Stimulated activated CD4-positive, alpha-beta T cell treated with anti-CD3 and anti-CD28 coated beads, Interleukin-15, amount 100 ng/mL, for 48 hours (primary cell): ENCODE data around the gene KRTAP3-3.
"Not testable (repeated sequence)": the region's sequence is repeated elsewhere in the genome, so short reads cannot be mapped to it uniquely, and the experiment has no call there.

Source experiments
- DNase-seq, 2 donors: peaks; one replicate each; pipeline ENCODE4 v3.0.0-alpha.2; 2020; ENCODE audit warnings: low read depth in 2 of 2

Gene KRTAP3-3

DNA sequence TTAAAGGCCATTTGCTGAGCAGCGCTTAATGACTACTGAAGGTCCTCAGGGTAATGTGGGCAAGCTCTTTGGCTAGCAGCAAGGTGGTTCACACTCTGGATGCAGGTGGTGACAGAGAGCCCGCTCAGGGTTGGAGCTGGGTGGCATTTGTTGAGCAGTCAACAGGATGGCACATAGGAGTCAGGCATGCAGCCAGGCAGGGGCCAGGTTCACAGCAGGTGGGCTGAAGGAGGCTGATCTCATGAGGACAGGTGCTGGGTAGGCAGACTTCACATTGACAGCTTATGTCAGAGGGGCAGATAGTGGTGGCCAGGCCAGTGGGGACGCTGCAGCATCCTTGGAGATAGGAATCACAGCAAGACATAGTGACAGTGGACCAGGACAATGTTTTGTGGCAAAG is 10.4 kb upstream of the KRTAP3-3 start:
- no peak for DNase-seq

DNA sequence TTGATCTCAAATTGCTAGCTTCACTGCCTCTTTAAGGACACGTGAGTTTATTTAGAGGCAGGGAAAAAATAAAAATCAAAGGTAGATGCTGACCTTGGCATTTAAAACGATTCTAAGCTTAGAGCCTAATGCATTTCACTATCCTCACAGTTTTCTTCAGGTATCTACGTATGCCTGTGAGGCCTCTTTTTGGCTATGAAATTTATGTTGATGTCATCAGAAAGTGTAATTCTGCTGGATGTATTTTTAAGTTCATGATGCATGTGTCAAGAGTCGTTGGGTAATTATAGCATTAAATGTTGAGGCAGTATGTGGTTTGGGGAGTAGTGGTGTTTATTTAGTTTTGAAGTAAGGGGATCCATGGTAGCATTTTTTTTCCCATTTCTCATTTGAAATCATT is 10.0 kb upstream of the KRTAP3-3 start:
- DNase-seq, result no peak

DNA sequence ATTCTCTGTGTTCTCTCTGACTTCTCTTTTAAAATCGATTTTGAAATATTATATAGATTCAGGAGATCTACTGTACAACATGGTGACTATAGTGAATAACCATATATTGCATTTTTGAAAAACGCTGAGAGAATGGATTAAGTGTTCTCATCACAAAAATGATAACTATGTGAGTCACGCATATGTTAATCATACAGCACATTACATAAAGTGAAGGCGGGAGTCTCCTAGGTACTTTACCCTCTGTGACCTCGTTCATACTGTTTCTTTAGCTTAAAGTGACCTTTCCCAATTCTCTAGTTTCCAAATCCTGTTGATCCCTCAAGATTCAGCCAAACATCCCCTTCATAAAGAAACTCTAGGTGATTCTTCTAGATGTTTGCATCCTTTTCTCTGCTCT is 8.8 kb upstream of the KRTAP3-3 start:
- DNase-seq, result no peak

DNA sequence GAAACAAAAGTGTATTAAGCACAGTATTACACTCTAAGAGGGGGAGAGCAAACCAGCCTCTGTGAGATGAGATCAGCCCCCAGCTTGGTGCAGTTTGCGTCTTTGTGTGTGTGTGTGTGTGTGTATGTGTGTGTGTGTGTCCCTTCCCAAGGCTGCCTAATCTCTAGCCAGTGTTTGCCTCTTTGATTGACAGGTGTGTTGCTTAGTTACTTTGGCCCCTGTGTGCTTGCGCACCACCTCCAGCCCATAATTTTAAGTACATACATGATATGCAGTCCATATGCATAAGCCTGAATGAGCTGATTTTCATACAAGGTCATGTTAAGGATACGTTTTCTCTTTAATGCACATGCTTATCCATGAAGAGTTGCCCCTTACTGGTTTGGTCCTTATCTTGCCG is 7.8 kb upstream of the KRTAP3-3 start:
- no peak for DNase-seq

DNA sequence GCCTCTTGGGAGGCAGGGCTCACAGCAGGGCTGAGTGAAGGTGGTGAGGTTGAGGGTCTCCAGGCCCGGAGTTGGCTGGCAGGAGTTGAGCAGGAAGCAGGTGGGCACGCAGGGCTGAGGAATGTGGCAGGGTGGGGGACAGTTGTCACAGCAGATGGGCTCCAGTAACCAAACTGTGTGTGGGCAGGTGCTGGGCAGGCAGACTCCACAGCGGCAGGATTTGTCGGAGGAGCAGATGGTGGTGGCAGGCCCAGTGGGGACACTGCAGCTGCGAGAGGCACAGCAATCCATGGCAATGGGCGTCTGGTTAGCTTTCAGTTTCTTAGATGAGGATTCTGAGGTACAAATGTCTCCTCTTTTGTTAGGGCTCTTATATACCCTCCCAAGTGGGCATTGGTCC is 5.6 kb upstream of the KRTAP3-3 start, which contains the start of gene KRTAP3-2:
Gene KRTAP3-2 (minus strand): TSS at position 344 of the 400 bp plus-strand sequence. CDS start 53 bp downstream, at position 291.
- not testable (repeated sequence) for DNase-seq

DNA sequence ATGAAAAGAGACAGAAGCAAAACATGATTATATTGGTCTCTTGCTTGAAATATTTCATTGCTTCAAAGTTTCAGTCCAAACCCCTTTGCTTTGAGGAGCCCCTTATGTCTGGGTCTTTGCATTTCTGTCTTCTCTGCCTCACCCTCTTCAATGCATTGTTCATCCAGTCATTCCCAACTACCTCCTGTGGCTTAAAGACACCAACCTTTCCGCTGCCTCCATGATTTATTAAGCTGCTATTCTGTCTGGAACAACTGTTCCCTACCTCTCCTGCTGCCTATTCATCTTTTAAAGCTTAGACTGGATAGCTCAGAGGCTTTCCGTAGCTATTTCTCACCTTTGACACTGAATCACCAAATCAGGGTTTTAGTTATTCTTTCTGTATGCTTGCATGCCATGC is 3.4 kb upstream of the KRTAP3-3 start:
- DNase-seq, result no peak

DNA sequence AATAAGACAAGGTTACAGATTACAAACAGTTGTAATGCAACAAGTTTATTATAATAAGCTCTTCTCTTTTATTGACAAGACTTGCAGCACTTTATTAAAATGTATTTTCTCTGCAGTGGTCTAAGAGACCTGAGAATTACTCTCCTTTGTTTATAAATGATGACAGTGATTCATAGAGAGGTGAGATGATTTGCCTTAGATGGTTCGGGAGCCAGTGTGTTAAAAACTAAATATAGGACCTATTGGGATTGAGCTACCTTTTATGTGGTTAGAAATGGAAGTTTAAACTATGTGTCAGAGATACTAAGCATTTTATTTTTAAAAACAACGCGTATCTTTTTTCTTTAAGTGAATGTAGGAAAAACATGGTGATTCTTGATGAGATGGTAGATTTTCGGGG is 2.9 kb upstream of the KRTAP3-3 start:
- DNase-seq, result no peak

DNA sequence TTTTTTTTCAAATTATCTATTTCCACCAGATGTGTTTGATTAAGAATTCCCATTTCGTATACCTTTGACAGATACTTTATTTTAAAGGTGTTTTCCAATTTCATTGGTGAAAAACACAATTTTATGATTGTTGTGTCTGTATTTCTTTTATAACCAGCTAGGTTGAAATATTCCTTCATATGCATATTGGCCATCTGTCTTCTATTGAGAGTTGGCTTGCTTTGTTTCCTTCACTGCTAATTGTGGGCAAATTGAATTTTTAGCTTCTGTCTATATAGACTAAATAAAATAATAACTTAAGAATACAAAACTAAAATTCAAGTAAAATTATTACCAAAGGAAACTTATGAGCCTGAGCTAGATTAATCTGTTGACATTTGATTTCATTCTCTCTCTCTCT is 1.2 kb upstream of the KRTAP3-3 start:
- no peak for DNase-seq

DNA sequence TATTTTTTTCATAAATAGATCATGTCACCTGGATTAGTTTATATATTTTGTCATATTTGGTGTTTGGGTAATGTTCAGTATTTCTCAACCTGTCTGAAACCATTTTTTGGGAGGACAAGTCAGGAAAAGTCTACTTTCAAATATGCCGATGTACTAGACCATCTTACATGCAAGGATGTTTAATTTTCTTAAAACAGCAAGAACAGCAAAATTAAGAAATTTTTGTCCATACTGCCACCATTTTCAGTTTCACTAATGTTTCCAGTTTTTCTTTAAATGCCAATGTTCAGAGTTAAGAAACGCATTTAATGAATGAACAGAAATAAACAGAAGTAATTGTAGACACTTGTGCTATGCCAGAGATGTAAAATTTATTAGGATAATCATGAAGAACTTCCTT is 880 bp downstream of the KRTAP3-3 start:
- DNase-seq, result no peak

DNA sequence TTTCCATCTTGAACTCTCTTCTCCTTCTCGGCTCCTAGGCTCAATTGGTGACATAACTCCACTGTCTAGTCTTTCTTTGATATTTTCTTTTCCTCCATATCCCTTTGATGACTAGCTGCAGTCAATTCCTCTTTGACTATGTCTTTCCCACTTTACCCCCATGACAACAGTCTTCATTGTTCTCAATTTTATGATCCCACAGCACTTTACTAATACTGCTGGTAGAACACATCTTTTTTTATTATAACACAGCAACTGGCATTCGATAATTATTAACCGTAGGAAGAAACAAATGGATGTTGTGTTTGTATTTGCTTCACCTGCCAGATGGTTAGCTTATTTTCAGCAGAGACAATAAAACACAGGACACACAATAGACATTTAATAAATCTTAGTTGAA is 1.3 kb downstream of the KRTAP3-3 start:
- no peak for DNase-seq

DNA sequence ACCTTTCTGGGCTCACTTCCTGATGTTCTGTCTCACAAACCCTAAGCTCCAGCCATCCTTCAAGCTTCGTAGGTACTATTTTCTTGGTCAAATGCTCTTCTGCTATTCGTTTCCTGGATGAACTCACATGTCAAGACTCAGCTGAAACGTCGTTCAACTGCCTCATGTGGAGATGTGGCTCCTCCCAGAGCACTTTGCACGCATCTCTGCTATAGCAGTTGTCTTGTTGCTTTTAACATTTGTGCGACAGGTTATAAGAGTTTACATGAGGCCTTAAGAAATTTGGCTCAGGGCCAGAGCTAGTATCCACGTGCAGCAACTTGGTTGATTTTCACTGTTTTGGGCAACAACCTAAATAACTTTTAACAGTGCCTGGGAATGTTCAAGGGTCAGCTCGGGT is 7.0 kb downstream of the KRTAP3-3 start:
- DNase-seq, result no peak

DNA sequence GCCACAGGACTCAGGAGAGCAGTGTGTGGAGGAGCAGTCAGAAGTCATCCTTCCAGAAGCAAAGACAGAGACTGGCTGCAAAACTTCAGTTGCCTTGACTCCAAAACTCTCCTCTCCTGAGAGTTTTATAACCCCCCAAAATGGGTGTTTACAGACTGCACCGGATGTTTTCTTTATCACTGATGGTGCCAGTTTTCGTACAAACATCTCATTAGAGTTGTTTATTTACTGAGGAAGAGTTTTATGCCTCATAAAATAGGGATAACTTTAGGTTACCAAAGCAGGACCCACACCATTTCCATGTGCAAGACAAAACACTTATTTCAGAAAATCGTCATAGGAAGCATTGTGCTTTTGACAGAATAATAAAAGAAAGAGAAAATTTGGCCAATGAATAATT is 9.7 kb downstream of the KRTAP3-3 start, which contains the start of gene KRT40:
Gene KRT40 (minus strand): TSS at position 101 of the 400 bp plus-strand sequence. CDS start 53 bp downstream, at position 48.
- no peak for DNase-seq

DNA sequence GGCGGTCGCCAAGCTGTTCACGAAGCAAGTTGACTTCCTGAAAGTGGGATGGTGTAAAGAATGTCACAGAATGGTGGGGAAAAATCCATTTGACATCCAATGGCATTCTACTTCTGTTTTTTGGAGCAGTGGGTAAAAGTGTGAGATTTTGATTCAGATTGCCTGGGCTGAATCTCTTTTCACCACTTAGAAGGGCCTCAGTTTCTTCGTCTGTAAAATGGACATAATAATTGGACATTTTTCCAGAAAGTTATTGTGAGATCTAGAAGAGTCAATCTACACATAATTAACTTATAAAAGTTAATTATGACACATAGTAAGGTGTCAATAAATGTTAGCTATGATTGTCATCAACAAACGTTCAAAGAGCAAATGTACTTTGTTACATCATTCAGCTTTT is 12.8 kb downstream of the KRTAP3-3 start:
- no peak for DNase-seq

DNA sequence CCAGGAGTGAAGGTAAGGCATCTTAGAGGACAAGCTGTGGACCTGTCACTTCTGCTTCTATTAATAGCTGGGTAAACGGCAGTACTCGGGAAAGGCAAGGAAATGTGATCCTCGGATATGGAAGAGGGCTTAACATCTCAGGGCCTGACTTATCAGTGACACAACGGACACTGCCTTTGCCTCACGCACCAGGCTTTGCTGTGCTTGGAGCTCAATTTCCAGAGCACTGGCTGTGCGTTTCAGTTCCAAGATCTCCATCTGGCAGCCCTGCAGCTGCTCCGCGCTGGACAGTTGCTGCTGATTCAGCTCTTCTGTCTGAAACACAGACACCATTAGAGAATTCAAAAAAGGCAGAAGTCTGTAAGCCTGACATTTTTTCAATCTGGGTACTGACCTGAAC is 13.4 kb downstream of the KRTAP3-3 start:
- DNase-seq, result no peak

DNA sequence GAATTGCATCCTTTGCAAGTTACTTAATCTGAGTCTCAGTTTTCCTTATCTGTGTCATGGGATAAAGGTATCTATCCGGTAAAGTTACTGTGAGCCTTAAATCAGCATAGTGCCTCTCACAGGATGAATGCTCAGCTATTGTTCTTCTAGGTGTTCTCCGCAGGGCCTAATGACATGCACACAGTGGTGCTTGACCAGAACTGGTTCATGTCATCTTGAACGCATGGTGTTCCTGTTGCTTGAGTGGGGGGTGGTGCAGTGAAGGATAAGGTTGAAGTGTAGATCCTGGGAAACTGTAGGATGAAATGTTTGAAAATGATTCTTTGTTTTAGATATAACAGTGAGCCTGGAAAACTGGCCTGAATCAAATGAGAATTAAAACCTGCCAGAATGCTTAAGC is 13.8 kb downstream of the KRTAP3-3 start:
- DNase-seq, result no peak

DNA sequence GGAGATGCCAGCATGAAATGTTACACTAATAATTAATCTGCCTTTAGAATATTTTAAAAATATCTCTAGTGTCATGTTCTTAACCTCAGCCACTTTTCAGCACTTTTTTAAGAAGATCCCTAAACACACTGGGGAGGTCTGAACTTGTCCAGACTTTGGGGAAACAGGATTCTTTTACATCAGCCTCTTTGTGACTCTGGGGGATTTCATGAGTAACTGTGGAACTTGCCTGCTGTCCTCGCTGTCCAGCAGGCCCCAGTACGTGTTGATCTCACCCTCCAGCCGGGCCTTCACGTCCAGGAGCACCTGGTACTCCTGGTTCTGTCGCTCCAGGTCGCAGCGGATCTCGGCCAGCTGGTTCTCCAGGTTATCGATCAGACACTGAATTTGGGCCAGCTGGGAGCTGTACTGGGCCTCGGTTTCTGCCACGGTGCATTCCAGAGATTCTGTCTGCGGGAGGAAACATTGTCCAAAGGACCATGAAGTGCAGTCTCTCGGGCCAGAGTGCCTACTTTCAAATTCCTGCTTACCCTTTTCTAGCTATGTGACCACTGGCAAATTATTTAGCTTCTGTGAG is 15.3 kb downstream of the KRTAP3-3 start:
- no peak for DNase-seq

DNA sequence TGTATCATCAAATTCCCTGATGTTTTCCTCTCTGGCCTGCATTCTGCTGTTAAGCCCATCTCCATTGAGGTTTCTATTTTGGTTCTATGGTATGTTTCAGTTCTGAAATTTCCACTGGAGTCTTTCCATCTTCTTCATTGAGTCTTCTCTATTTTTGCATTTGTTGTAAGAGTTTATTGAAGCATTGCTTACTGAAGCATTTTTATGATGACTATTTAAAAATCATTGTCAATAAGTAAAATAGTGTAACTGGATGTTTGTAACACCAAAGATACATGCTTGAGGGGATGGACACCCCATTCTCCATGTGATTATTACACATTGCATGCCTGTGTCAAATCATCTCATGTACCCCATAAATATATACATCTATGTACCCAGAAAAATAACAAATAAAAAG is 18.4 kb downstream of the KRTAP3-3 start:
- DNase-seq, result no peak

DNA sequence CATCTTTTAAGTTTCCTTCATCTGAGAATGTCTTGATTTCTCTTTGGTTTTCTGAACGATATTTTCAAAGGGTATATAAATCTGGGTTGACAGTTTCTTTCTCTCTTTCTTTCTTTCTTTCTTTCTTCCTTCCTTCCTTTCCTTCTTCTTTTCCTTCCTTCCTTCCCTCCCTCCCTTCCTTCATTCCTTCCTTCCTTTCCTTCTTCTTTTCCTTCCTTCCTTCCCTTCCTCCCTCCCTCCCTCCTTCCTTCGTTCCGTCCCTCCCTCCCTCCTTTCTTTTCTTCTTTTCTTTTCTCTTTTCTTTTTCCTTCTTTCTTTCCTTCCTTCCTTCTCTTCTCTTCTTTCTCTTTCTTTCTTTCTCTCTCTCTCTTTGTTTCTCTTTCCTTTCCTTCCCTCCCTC is 19.6 kb downstream of the KRTAP3-3 start:
- DNase-seq, result no peak

DNA sequence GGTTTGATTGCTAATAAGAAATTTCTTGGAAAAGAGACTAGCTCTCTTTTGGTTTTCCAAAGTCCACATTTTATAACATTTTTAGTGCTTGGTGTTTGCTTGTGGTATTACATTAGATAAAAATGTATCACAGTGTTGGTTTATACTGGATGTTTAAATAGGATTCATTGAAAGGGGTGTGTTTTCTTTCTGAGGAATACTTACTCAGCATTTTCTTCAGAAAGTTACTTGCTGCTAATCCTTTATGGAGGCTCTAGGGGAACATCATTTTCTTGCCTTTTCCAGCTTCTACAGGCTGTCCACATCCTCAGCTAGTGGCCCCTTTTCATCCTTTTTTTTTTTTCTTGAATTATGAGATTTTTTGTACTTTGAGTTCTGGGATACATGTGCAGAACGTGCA is 26.4 kb downstream of the KRTAP3-3 start:
- no peak for DNase-seq

DNA sequence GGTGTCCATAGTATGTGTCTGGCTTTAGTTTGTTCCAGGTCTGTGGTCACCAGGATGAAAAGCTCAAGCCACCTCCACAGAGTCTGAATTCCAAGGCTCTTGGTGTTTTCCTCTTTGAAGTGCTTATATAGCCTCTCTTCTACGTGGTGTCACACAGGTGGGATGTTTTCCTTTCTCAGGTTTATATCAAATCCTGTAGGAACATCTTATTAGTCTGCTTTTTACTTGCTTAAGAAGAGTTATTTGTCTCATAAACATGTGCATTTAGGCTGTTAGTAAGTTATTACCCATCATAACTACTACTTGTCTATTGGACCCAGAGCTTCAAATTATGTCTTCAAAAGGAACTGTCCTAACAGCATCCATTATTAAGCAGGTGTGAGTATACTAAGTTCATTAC is 27.1 kb downstream of the KRTAP3-3 start, which contains the start of gene KRT39:
Gene KRT39 (minus strand): TSS at position 101 of the 400 bp plus-strand sequence. CDS start 92 bp downstream, at position 9.
- no peak for DNase-seq

DNA sequence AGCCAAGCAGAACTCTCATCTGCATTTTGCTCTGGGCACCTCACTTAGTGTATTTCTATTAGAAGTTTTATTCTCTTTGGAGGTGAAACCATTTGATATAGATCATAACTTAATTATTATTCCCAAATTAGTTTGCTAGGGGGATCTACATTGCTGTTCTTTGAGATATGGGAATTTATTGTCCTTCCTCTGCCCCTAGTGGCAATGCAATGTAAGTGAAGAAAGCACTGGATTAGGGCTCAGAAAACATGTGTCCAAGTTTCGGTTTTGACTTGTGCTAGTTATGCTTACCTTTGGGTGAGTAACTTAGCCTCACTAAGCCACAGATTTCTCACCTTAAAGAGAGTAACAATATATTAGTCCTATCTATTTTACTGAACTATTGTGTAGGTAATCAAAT is 30.1 kb downstream of the KRTAP3-3 start:
- DNase-seq, result no peak

DNA sequence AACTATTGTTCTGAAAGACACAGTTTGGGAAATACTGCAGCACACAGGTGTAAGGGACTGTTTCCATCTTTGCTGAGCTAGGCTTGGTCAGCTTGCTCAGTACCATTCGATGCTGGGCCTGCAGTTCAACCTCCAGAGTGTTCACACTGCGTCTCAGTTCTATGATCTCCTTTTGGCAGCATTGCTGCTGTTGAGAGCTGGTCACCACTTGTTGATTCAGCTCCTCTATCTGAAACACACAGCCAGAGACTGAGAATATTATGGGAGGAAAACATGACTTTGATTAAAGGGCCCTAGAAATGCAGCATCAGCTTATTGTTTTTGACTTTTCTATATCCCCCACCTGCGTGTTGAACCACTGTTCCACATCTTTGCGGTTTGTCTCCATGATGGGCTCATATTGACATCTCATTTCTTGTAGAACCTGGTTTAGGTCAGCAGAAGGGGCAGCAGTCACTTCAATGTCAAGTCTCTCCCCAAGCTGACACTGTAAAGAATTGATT is 31.9 kb downstream of the KRTAP3-3 start:
- no peak for DNase-seq

DNA sequence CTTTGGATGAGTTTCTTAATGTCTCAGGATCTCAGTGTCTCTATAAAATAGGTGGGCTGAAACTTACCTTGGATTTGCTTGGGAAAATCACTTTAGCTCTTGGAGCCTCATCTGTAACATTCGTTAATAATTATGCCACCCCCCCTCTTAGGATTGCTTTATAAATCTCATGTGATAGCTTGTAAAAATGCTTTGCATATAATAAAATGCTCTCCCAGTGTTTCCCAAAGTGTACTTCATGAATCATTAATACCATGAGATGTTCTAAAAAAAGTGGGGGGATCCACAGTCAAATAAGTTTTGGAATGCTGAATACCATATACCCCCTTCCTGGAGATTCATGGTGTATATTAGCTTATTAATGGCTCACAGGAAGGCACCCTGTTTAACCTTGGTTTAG is 32.4 kb downstream of the KRTAP3-3 start:
- DNase-seq, result no peak

DNA sequence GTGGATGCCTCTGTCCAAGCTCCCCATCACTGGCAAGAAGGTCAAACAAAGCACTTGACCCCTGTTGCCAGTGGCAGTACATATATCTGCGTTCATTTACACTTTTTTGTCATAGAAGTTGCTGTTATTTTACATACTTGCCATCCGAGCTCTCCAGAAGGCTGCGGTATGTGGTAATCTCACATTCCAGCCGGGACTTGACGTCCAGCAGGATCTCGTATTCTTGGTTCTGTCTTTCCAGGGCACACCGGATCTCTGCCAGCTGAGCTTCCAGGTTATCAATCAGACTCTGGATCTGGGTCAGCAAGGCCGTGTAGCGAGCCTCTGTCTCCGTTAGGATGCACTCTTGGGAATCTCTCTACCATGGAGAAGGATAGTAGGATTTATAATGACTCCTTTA is 33.8 kb downstream of the KRTAP3-3 start:
- no peak for DNase-seq
